ENCODE data around the gene CYP2F1. TPM values are rescaled to one million over a fixed set of nuclear protein-coding genes. Genes with fewer than 3 reads are reported as not detected.

Gene CYP2F1
- total RNA-seq, 1 donor from 2014 or later: not detected

Other genes with a start within 250 kb of the CYP2F1 start
- 0.78 TPM for gene CYP2A7, start 232.2 kb upstream of the CYP2F1 start, total RNA-seq
- not detected for gene CYP2B6, start 123.2 kb upstream of the CYP2F1 start, total RNA-seq
- not detected for gene CYP2A13, start 26.0 kb upstream of the CYP2F1 start, total RNA-seq
- gene CYP2S1, start 78.8 kb downstream of the CYP2F1 start, total RNA-seq: 1.4 TPM
- 9.2 TPM for gene AXL, start 104.8 kb downstream of the CYP2F1 start, total RNA-seq
- 64.7 TPM for gene HNRNPUL1, start 149.9 kb downstream of the CYP2F1 start, total RNA-seq
- gene CCDC97, start 195.7 kb downstream of the CYP2F1 start, total RNA-seq: 6.4 TPM
- gene TGFB1, start 239.5 kb downstream of the CYP2F1 start, total RNA-seq: 0.94 TPM
- gene B9D2, start 249.7 kb downstream of the CYP2F1 start, total RNA-seq: 5.3 TPM

All from occipital lobe (tissue), 1 donor.